Amniotic stem cell (primary cell): ENCODE measurements around the gene SRPRA.

Experiments used
- DNase-seq: peaks from one replicate; lab custom pipeline; 2025; lab: John Stamatoyannopoulos, UW

Gene SRPRA

GRCh38 chr11:126229858-126230540 is 38.7 kb downstream of the SRPRA start:
- DNase-seq: no peak

DNA sequence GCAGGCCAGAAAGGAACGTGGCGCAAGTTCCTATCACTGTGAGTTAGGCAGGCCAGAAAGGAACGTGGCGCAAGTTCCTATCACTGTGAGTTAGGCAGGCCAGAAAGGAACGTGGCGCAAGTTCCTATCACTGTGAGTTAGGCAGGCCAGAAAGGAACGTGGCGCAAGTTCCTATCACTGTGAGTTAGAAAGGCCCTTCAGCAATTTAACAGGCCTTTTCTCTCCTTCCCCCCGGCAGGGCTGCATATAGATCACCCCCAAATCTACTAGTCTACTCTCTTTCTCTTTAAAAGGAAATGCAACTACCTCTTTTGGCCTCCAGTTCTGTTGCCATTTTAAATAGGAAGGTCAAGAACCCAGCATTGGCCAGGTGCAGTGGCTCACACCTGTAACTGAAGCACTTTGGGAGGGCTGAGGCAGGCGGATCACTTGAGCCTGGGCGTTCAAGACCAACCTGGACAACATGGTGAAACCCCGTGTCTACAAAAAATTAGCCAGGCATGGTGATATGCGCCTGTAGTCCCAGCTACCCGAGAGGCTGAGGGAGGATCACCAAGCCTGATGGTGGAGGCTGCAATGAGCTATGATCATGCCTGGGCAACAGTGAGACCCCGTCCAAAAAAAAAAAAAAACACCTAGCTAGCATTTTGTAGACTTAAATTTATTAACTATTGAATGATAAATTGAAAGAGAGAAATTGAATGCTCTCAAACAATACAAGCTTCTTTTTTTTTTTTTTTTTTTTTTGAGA is 42.2 kb downstream of the SRPRA start:
- no peak for DNase-seq

GRCh38 chr11:126225295-126225665 is 43.4 kb downstream of the SRPRA start:
- no peak for DNase-seq

GRCh38 chr11:126224647-126225294 is 43.9 kb downstream of the SRPRA start:
- DNase-seq: no peak

DNA sequence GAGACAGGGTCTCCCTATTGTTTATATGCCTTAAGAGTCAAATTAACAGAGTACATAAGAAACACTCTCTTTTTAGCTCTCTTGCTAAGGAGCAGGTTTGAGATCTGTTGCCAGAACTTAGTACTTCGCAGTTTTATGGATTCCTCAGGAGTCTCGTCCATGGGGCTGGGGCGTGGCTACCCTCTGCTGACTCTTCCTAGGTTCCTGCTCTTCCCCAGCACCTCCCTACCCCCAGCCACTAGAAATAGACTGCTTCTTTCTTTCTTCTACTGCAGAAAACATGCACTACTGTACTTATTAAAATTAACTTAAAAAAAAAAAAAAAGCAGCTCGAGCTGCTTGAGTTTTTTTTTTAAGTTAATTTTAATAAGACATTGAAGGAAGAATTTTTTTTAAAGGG is 49.1 kb downstream of the SRPRA start:
- no peak for DNase-seq

DNA sequence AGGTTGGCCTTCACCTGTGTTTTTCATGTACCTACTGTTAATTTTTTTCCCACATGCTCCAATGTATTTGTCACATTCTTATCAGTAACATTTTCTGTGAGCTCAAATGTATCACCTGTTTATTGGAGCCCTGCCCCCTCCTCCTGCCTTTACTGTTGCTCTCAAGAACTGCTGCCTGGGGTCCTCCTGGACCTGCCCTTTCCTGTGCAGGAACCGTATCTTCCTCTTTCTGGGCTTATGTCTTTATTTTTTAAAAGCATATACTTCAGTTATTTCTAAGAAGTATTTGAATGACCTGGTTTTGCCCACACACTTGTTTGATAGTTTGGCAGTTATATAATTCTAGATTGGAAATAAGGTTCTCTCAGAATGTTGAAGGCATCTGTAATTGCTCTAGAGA is 51.2 kb downstream of the SRPRA start:
- DNase-seq: no peak

DNA sequence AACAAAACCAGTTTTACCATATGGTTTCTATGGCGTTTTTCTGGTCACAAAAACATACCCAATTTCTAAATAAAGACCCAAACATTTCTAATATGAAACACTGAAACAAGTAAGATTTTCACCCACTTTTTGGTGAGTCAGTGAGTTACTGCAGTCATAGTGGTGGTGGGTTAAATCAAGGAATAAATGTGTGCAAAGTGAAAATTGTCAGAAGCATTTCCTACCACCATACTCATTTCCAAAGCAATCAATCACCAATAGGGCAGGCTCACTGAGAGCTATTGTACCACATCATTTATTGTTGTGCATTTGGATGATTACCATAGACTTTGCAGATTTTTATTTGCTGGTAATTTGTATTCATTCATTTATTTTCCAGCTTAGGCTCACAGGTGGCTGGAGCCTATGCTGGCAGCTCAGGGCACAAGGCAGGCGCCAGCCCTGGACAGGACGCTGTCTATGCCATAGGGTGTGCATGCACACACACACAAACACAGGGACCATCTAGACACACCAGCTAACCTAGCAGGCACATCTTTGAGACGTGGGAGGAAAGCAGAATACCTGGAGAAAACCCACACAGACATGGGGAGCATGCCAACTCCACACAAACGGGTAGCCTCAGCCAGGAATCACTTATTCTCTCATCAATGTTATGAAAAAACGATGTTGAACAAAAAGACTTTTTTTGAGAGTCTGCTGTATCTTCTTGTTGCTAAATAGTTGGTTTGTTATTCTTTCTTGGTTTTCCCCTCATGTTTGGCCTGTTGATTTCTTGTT is 52.0 kb downstream of the SRPRA start:
- no peak for DNase-seq

GRCh38 chr11:126214841-126215240 is 53.9 kb downstream of the SRPRA start:
- DNase-seq: no peak

GRCh38 chr11:126214441-126214840 is 54.3 kb downstream of the SRPRA start:
- no peak for DNase-seq
